AG10803 (cell line): ENCODE results near the gene H3-3A.

ENCODE experiments used
- DNase-seq: peaks from one replicate; pipeline ENCODE4 v3.0.0; 2010; ENCODE audit warnings: low read depth
- H3K4me3 ChIP-seq: 2 replicates; pipeline ENCODE4 v1.5.1; 2011; ENCODE audit warnings: mild to moderate bottlenecking, low read length, control low read depth
- CTCF ChIP-seq: conservative IDR thresholded peaks from 2 replicates; pipeline ENCODE4 v1.5.1; 2011; ENCODE audit warnings: mild to moderate bottlenecking, low read length, control low read depth, inconsistent platforms

H3-3A gene

GRCh38 chr1:226111883-226112261 lies 49.4 kb downstream of the H3-3A start:
- no peak for TF ChIP-seq CTCF
- no peak overlapping the region for H3K4me3 ChIP-seq
- DNase-seq = no peak

- no peak for DNase-seq
- TF ChIP-seq CTCF = no peak
- H3K4me3 ChIP-seq = no peak overlapping the region
These were observed 50.1 kb downstream of the H3-3A start for GRCh38 chr1:226112626-226113025.

GRCh38 chr1:226116673-226117072 lies 54.2 kb downstream of the H3-3A start:
- no peak for TF ChIP-seq CTCF
- no peak overlapping the region for H3K4me3 ChIP-seq
- no peak for DNase-seq

- no peak overlapping the region for H3K4me3 ChIP-seq
- no peak for TF ChIP-seq CTCF
- DNase-seq = no peak
These were observed 54.8 kb downstream of the H3-3A start for GRCh38 chr1:226117330-226117729.

- no peak for DNase-seq
- TF ChIP-seq CTCF = no peak
- no peak overlapping the region for H3K4me3 ChIP-seq
These were observed 55.8 kb downstream of the H3-3A start for GRCh38 chr1:226118357-226118756.

GRCh38 chr1:226119169-226119568 lies 56.7 kb downstream of the H3-3A start:
- H3K4me3 ChIP-seq = no peak overlapping the region
- no peak for TF ChIP-seq CTCF
- DNase-seq = no peak

GRCh38 chr1:226120398-226120797 lies 57.9 kb downstream of the H3-3A start:
- H3K4me3 ChIP-seq = no peak overlapping the region
- no peak for DNase-seq
- TF ChIP-seq CTCF = no peak
